HG02885 (cell line): ENCODE results near the gene PLA2G3.
"Not testable (repeated sequence)": the region's sequence is repeated elsewhere in the genome, so short reads cannot be mapped to it uniquely, and the experiment has no call there.

Experiments
- ATAC-seq: cut with Tn5 transposase; IDR thresholded peaks from one replicate; pipeline ENCODE4 v1.9.1; 2021; ENCODE audit warnings: mild to moderate bottlenecking; ENCODE audit not compliant: unreplicated experiment, poor library complexity

The PLA2G3 gene

DNA sequence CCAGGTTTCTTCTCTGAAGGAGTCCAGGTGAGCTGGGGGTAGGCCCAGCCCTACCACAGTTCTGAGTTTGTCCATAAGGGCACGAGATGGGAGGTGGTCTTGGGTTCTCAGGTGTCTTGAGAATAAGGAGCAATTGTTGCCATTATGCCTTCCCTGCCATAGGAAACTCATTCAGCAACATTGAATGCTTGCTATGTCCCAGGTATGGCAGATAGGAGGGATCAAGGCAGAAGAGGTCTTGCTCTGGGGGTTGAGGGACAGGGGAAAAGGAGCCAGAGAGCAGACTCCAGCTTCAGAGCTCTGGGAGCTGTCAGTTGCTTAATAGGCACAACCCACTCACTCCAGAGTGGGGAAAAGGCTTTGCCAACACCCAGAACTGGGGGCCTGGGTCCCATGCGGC, 37.2 kb downstream of the PLA2G3 start:
- ATAC-seq: no peak

DNA sequence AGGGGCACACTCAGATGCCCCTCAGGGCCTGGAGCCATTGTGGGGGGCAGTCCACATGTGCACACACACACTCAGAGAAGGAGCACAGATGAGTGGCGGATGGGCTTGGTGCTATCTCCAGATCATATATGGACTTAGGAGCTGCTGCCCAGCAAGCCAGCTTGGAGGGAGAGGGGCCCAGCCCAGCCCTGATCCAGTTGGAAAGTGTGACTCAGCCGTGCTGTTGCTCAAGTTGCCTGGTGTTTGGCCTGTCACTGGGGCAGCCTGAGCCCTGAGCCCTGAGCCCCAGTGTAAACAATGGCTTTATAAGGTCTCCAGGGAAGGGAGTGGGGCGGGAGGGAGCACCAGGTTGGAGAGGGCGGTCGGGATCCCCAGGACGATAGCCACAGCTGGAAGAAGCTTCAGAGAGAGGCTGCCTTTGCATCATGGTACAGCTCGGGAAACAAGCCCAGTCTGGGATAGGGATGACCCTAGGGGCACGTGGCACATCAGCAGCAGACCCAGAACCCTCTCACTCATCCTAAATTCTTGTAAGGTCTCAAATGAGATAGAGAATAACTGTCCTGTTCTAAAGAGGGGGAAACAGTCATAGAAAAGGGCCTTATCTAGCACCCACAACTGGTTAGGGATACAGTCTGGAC, 37.7 kb downstream of the PLA2G3 start:
- no peak for ATAC-seq

- ATAC-seq: no peak
These were observed 39.4 kb downstream of the PLA2G3 start for GRCh38 chr22:31100762-31101525.

DNA sequence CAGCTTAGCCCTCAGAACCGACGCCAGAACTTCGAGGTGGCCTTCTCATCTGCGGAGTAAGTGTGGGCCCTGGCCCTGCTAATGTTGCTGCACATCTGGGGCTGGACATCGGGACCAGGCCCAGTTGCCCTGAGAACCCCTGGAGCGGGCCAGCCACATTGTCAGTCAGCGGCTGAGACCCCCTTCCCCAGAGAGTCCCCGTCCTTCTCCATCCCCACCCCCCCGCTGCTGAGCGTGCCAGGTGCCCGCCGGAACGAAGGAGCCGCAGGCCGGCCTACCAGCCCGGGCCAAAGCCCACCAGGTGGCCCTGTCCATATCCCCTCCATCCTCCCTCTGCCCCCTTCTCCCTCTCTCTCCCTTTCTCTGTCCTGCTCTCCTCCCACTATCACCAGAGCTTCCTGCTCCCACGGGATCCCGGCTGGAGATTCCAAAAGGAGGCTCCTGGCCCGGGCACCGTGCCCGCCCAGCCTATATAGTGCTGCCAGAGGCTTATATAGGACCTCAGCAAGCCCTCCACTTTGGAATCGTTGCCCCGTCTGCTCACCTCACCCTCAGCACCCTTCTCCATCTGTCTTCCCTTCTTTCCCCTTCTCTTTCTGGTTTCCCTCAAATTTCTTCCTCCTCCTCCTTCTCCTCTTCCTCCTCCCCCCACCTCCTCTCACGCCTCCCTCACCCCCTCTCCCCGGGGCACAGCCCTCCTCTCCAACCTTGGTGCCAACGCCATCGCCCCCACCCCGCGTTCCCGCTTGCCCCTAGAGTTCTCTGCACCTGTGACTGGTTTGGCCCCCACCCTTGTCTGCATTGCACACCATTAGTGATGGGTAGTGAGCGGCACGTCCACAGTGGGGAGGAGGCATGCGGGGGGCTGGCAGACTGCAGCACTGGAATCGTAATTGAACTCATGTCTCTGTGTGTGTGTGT, 40.2 kb downstream of the PLA2G3 start:
- no peak for ATAC-seq

GRCh38 chr22:31099386-31099785, 40.9 kb downstream of the PLA2G3 start:
- ATAC-seq: no peak

DNA sequence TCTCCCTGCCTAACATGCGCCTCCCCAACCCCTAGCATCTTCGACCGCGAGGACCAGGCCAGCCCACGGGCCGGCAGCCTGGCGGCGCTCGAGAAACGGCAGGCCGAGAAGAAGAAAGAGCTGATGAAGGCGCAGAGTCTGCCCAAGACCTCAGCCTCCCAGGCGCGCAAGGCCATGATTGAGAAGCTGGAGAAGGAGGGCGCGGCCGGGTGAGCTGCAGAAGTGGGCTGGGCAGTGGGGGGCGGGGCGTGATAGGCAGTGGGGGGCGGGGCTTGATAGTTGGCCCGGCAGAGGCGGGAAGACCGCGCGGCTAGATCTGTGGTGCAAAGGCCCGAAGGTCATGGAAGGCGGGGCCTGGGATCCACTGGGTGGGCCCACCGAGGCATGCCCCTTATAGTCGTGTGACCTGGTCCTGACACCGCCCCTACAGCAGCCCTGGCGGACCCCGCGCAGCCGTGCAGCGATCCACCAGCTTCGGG, 41.6 kb downstream of the PLA2G3 start:
- ATAC-seq: no peak

DNA sequence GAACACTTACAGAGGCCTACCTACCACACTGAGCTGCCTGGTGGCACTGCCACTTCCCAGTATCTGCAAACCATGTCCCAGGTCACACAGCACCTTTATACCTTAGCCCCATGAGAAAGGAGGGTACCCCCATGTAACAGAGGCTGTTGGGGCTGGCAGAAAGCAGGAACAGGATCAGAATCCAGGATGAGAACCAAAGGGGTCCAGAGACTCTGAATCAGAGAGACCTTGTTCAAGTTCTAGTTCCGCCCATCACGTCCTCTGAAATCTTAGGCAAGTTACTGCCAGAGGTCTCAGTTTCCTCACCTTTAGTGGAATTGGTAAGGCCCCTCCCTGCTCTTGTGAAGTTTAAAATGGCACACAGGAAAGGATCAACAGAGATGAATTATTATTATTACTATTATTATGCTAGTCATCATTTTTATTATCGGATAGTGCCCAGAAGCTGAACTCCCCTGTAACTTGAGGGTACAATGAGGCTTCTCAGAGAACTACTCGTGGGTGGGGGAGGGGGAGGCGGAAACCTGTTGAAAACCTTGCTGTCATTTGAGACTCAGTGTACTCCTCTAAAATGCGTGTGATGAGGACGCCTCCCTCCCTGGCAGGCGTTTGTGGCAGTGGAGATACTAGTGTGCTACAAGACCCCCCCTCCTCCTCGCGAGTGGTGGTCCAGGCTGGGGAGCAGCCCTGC, 42.2 kb downstream of the PLA2G3 start:
- no peak for ATAC-seq

GRCh38 chr22:31097539-31097938, 42.8 kb downstream of the PLA2G3 start:
- not testable (repeated sequence) for ATAC-seq

- ATAC-seq: no peak
These were observed 43.5 kb downstream of the PLA2G3 start for GRCh38 chr22:31096657-31097279.

DNA sequence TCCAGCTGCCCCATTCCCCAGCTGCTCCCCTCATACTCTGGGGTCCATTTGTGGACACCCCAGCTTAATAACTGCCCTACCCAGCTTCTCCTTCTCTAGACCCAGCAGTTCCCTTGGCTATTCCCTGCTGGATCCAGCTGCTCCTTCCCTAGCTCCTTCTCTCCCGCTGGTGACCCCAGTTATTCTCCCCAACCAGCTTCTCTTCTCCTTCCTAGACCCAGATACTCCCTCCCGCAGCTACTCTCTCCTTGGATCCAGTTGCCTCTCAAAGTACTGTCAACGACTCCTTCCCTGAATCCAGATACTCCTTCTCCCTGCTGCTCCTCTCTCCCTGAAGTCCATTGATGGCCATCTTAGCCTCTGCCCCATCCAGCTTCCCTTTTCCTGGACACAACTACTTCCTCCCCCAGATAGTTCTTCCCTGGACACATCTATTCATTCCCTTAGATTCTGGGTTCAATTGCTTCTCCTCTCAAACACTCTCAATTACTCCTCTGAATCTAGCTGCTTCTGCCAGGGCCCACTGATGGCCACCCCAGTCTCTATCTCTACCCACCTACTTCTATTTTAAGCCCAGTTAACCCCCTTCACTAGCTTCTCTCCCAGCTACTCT, 44.6 kb downstream of the PLA2G3 start:
- ATAC-seq: no peak

DNA sequence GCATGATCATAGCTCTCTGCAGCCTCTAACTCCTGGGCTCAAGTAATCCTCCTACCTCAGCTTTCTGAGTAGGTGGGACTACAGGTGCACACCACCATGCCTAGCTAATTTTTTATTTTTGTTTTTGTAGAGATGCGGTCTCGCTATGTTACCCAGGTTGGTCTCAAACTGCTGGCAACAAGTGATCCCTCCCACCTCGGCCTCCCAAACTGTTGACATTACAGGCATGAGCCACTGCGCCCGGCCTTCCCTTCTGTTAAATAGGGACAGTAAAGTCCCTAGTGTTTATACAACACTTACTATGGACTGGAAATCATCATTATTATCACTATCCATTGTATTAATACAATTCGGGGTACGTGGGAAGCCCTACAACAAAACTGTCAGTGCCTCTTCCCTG, 45.6 kb downstream of the PLA2G3 start:
- no peak for ATAC-seq

GRCh38 chr22:31094021-31094551, 46.2 kb downstream of the PLA2G3 start:
- ATAC-seq: no peak

DNA sequence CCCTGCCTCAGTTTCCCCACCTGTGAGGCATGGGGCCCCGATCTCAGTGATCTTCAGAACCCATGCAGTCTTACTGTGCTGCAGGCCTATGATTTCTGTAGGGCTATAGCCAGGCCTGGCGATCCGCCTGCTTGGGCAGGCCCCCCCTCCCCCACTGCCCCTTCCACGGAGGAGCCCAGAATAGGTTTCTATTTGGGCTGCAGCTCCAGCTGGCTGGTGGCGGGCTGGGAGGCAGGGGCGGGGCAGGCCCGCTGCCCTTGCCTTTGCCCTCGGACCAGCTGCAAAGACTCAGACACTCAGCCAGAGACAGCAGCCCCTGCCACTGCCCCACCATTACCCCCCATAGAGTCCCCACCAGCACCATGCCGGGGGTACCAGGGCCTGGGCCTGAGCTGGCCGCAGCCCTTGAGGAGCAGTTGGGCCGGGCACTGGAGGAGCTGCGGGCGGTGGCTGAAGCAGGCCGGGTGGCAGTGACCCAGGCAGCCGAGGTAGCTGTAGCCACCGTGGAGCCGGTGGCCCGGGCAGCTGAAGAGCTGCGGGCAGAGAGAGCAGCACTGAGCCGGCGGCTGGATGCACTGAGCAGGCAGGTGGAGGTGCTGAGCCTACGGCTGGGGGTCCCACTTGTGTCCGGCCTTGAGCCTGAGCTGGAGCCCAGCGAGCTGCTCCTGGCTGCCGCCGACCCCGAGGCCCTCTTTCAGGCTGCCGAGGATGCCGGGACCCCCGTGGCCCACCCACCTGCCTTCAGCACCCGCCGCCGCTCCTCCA, 47.0 kb downstream of the PLA2G3 start:
- no peak for ATAC-seq

DNA sequence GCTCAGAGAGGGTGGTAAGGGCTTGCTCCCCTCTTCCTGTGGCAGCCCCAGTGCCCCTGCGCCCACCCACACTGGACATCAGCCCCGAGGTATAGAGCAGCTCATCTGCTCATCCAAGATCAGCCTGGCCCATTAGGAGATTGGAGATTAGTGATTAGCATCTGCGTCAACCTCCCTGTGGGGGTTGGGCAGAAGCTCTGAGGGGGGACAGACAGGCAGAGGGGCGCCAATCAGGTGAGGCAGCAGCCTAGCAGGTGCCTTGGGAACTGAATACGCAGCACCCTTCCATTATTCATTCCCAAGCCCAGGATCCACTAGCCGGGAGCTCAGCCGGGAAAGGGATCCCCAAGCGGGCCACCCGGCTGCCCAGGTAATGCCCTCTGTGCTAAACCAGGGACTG, 48.1 kb downstream of the PLA2G3 start:
- ATAC-seq: no peak

DNA sequence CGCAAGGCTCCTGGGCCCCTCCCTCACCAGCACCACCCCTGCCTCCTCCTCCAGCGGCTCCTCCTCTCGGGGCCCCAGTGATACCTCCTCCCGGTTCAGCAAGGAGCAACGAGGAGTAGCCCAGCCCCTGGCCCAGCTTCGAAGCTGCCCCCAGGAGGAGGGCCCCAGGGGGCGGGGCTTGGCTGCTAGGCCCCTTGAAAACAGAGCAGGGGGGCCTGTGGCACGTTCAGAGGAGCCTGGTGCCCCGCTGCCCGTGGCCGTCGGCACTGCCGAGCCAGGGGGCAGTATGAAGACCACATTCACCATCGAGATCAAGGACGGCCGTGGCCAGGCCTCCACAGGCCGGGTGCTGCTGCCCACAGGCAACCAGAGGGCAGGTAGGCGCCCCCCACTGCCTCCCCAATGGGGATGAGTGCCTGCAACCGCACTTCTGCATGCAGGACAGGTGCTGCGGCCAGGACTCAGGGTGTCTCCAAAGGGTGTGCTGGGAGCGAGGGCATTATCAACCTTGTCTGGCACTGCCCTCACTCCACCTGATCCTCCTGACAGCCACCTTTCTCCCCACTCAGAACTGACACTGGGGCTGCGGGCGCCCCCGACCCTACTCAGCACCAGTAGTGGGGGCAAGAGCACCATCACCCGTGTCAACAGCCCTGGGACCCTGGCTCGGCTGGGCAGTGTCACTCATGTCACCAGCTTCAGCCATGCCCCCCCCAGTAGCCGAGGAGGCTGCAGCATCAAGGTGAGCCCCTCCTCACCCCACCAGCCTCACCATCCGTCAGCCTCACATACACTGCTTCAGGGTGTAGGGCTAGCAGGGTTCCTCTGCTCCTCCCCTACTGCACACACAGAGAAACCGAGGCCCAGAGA, 49.0 kb downstream of the PLA2G3 start:
- ATAC-seq: no peak

- ATAC-seq: no peak
These were observed 49.9 kb downstream of the PLA2G3 start for GRCh38 chr22:31090217-31091085.
